MCF 10A (cell line): ENCODE results near the gene PTGFRN. TPM values are rescaled to one million over a fixed set of nuclear protein-coding genes. Genes with fewer than 3 reads are reported as not detected.

ENCODE experiments used
- BruUV-seq: library from RNA; stranded (reverse); fragments of 400-500 nt; replicated peaks from 2 replicates; lab custom pipeline; 2021; lab: Mats Ljungman, UMichigan
- CTCF ChIA-PET: fragments of 300-600 bp; sonication (Branson Sonifier 250); formaldehyde crosslinking; extraction: SDS; loops from one replicate; lab custom pipeline; 2021; ENCODE audit warnings: antibody characterized with exemption, inconsistent platforms; lab: Yijun Ruan, JAX
- POLR2A ChIA-PET: fragments of 300-600, 350-650 bp; sonication (Branson Sonifier 250); formaldehyde crosslinking; extraction: SDS; loops from one replicate; lab custom pipeline; 2020; ENCODE audit warnings: antibody characterized with exemption, inconsistent platforms; lab: Yijun Ruan, JAX
- DNase-seq: peaks from one replicate; pipeline ENCODE4 v3.0.0-alpha.2; 2018; ENCODE audit not compliant: unreplicated experiment
- H3K27ac Mint-ChIP-seq: one replicate; pipeline ENCODE4 v1.8.0; 2022; ENCODE audit warnings: mild to moderate bottlenecking, low read depth, mixed read lengths; ENCODE audit not compliant: unreplicated experiment
- H3K27me3 Mint-ChIP-seq: one replicate; pipeline ENCODE4 v1.8.0; 2022; ENCODE audit warnings: mixed read lengths; ENCODE audit not compliant: insufficient read depth, unreplicated experiment
- H3K36me3 Mint-ChIP-seq: one replicate; pipeline ENCODE4 v1.8.0; 2022; ENCODE audit warnings: mild to moderate bottlenecking, moderate library complexity, mixed read lengths; ENCODE audit not compliant: insufficient read depth, unreplicated experiment
- H3K4me1 Mint-ChIP-seq: one replicate; pipeline ENCODE4 v1.8.0; 2022; ENCODE audit warnings: mixed read lengths; ENCODE audit not compliant: insufficient read depth, unreplicated experiment
- H3K4me3 Mint-ChIP-seq: one replicate; pipeline ENCODE4 v1.8.0; 2022; ENCODE audit warnings: mild to moderate bottlenecking, moderate library complexity, mixed read lengths; ENCODE audit not compliant: unreplicated experiment
- H3K9me3 Mint-ChIP-seq: one replicate; pipeline ENCODE4 v1.8.0; 2022; ENCODE audit warnings: mixed read lengths; ENCODE audit not compliant: unreplicated experiment
- CTCF ChIP-seq: fragments of 200-600 bp; IDR thresholded peaks from one replicate; pipeline ENCODE4 v1.8.0; 2022; ENCODE audit warnings: antibody characterized with exemption, mild to moderate bottlenecking; ENCODE audit not compliant: unreplicated experiment
- intact Hi-C: fragments of 100-400 bp; cut with micrococcal nuclease; formaldehyde crosslinking; loops from 2 replicates; pipeline ENCODE4 v1.14.1; 2022
- total RNA-seq: library from RNA; stranded (reverse); gene quantifications from 2 replicates; pipeline ENCODE4 v1.2.3, GENCODE V29; 2022

PTGFRN gene
- total RNA-seq, 1 experiment from 2014 or later, result 45.2 TPM

GRCh38 chr1:117036018-117036461 is 126.3 kb downstream of the PTGFRN start:
- no peaks in the 10 kb centered on the region for H3K4me1 Mint-ChIP-seq
- H3K9me3 Mint-ChIP-seq, result peaks cover 7% of the 10 kb centered on the region
- H3K4me3 Mint-ChIP-seq, result no peak overlapping the region
- ChIA-PET CTCF (interaction anchor here (1.4 kb wide), 1 partner anchor 10 kb away, joined by 4 read pairs; no protein-coding TSS in a partner anchor), POLR2A (no interaction called here)
- intact Hi-C loops, result no loop called here
- no peaks in the 10 kb centered on the region for H3K27me3 Mint-ChIP-seq
- TF ChIP-seq CTCF, result no peak
- DNase-seq, result no peak
- no peak overlapping the region for H3K27ac Mint-ChIP-seq
- BruUV-seq, result no TSS peak
- peaks cover 9% of the 10 kb centered on the region for H3K36me3 Mint-ChIP-seq

- no TSS peak for BruUV-seq
- peaks cover 11% of the 10 kb centered on the region for H3K36me3 Mint-ChIP-seq
- TF ChIP-seq CTCF, result no peak
- no peaks in the 10 kb centered on the region for H3K27me3 Mint-ChIP-seq
- no peak for DNase-seq
- H3K4me3 Mint-ChIP-seq, result no peak overlapping the region
- intact Hi-C loops, result no loop called here
- no peaks in the 10 kb centered on the region for H3K4me1 Mint-ChIP-seq
- POLR2A ChIA-PET, result no interaction called here
- CTCF ChIA-PET, result interaction anchor here (1.1 to 1.2 kb wide), 2 partner anchors 301 to 313 kb away, joined by 3 to 4 read pairs; no protein-coding TSS in a partner anchor
- peaks cover 7% of the 10 kb centered on the region for H3K9me3 Mint-ChIP-seq
- no peak overlapping the region for H3K27ac Mint-ChIP-seq
Observed at GRCh38 chr1:117037802-117038201, 128.1 kb downstream of the PTGFRN start.

- ChIA-PET CTCF (interaction anchor here (0.6 to 1.2 kb wide), 3 partner anchors 89 to 313 kb away, joined by 3 to 4 read pairs (median 3); no protein-coding TSS in a partner anchor), POLR2A (no interaction called here)
- intact Hi-C loops, result no loop called here
- TF ChIP-seq CTCF, result no peak
- no peak overlapping the region for H3K4me3 Mint-ChIP-seq
- no TSS peak for BruUV-seq
- no peaks in the 10 kb centered on the region for H3K4me1 Mint-ChIP-seq
- DNase-seq, result no peak
- H3K9me3 Mint-ChIP-seq, result peaks cover 7% of the 10 kb centered on the region
- H3K36me3 Mint-ChIP-seq, result peaks cover 11% of the 10 kb centered on the region
- no peaks in the 10 kb centered on the region for H3K27me3 Mint-ChIP-seq
- no peak overlapping the region for H3K27ac Mint-ChIP-seq
Observed at GRCh38 chr1:117038236-117038635, 128.5 kb downstream of the PTGFRN start.

Other genes starting within 250 kb of the PTGFRN start
- 3.5 and 4.6 TPM in 2 replicates for gene IGSF3, start 242.2 kb upstream of the PTGFRN start, total RNA-seq
- not detected in 2 replicates for gene CD2, start 155.5 kb upstream of the PTGFRN start, total RNA-seq
- 0.37 and 0.42 TPM in 2 replicates for gene CD101, start 91.8 kb downstream of the PTGFRN start, total RNA-seq
- gene TTF2, start 150.4 kb downstream of the PTGFRN start, total RNA-seq, result 28.4 and 38.6 TPM in 2 replicates
- gene TRIM45, start 211.8 kb downstream of the PTGFRN start, total RNA-seq, result 1.6 and 2.9 TPM in 2 replicates